Loucy (cell line): ENCODE data around the gene OR52E6.

ENCODE experiments used
- H2AFZ ChIP-seq: fragments of 200-600 bp; sonication (generic); 2 replicates; pipeline ENCODE4 v1.6.0; 2016; ENCODE audit warnings: antibody characterized with exemption, mild to moderate bottlenecking, low read length, moderate library complexity
- H3F3A ChIP-seq: fragments of 200-600 bp; 2 replicates; pipeline ENCODE4 v1.6.0; 2016; ENCODE audit warnings: antibody characterized with exemption, low read depth, mild to moderate bottlenecking
- H3K27me3 ChIP-seq: fragments of 200-600 bp; sonication (generic); 2 replicates; pipeline ENCODE4 v1.6.1; 2014; ENCODE audit warnings: low read length, mild to moderate bottlenecking; ENCODE audit not compliant: insufficient read depth, poor library complexity, severe bottlenecking
- H3K36me3 ChIP-seq: fragments of 200-600 bp; sonication (generic); 2 replicates; pipeline ENCODE4 v1.6.1; 2016; ENCODE audit warnings: low read length; ENCODE audit not compliant: insufficient read depth
- H3K4me1 ChIP-seq: fragments of 200-600 bp; sonication (generic); 2 replicates; pipeline ENCODE4 v1.5.1; 2014; ENCODE audit warnings: low read length, mild to moderate bottlenecking; ENCODE audit not compliant: insufficient read depth, poor library complexity, severe bottlenecking
- H3K4me2 ChIP-seq: fragments of 200-600 bp; sonication (generic); 2 replicates; pipeline ENCODE4 v1.6.0; 2014; ENCODE audit warnings: antibody characterized with exemption, low read length, low read depth, mild to moderate bottlenecking; ENCODE audit not compliant: poor library complexity, severe bottlenecking
- H3K4me3 ChIP-seq: fragments of 200-600 bp; sonication (generic); 2 replicates; pipeline ENCODE4 v1.5.1; 2014; ENCODE audit warnings: low read length, mild to moderate bottlenecking, mixed read lengths; ENCODE audit not compliant: poor library complexity, severe bottlenecking
- H3K79me2 ChIP-seq: fragments of 200-600 bp; sonication (generic); 2 replicates; pipeline ENCODE4 v1.6.1; 2014; ENCODE audit warnings: low read length; ENCODE audit not compliant: insufficient read depth
- H3K9ac ChIP-seq: fragments of 200-600 bp; sonication (generic); 2 replicates; pipeline ENCODE4 v1.6.0; 2014; ENCODE audit warnings: mild to moderate bottlenecking, low read depth, low read length, moderate library complexity; ENCODE audit not compliant: poor library complexity, severe bottlenecking
- H3K9me2 ChIP-seq: fragments of 200-600 bp; sonication (generic); replicated peaks from 2 replicates; pipeline ENCODE4 v1.6.1; 2016; ENCODE audit warnings: low read depth, low read length, mixed read lengths
- H3K9me3 ChIP-seq: fragments of 200-600 bp; sonication (generic); 2 replicates; pipeline ENCODE4 v1.6.1; 2014; ENCODE audit warnings: mild to moderate bottlenecking, antibody characterized with exemption, low read length, low read depth; ENCODE audit not compliant: insufficient read depth
- H4K20me1 ChIP-seq: fragments of 200-600 bp; sonication (generic); 2 replicates; pipeline ENCODE4 v1.6.0; 2014; ENCODE audit warnings: antibody characterized with exemption, low read length, mild to moderate bottlenecking; ENCODE audit not compliant: insufficient read depth, poor library complexity, severe bottlenecking
- CTCF ChIP-seq: fragments of 200-600 bp; sonication (generic); conservative IDR thresholded peaks from 2 replicates; pipeline ENCODE4 v1.5.1; 2014; ENCODE audit warnings: mild to moderate bottlenecking, antibody characterized with exemption, low read length
- EZH2phosphoT487 ChIP-seq: fragments of 200-600 bp; IDR thresholded peaks from 2 replicates; pipeline ENCODE4 v1.6.1; 2018; ENCODE audit warnings: antibody characterized with exemption, mild to moderate bottlenecking, moderate library complexity, borderline replicate concordance

OR52E6 gene

GRCh38 chr11:5837695-5838094 is 4.0 kb downstream of the OR52E6 start:
- no peak overlapping the region for H3K9ac ChIP-seq
- no peak overlapping the region for H2AFZ ChIP-seq
- H3K4me2 ChIP-seq = no peak overlapping the region
- TF ChIP-seq EZH2phosphoT487 = no peak
- TF ChIP-seq CTCF = no peak
- H3K4me3 ChIP-seq = no peak overlapping the region
- H3K79me2 ChIP-seq = no peaks in the 10 kb centered on the region
- H3F3A ChIP-seq = no peaks in the 10 kb centered on the region
- no peaks in the 10 kb centered on the region for H3K36me3 ChIP-seq
- H3K27me3 ChIP-seq = no peaks in the 10 kb centered on the region
- H3K4me1 ChIP-seq = no peaks in the 10 kb centered on the region
- H4K20me1 ChIP-seq = no peaks in the 10 kb centered on the region
- no peaks in the 10 kb centered on the region for H3K9me2 ChIP-seq
- H3K9me3 ChIP-seq = no peaks in the 10 kb centered on the region

GRCh38 chr11:5833446-5833845 is 8.3 kb downstream of the OR52E6 start:
- Histone ChIP-seq H3K4me1 (no peaks in the 10 kb centered on the region), H3K9me3 (no peaks in the 10 kb centered on the region), H3K9me2 (no peaks in the 10 kb centered on the region), H2AFZ (no peak overlapping the region), H3K4me3 (no peak overlapping the region), H3K9ac (no peak overlapping the region), H3K27me3 (no peaks in the 10 kb centered on the region), H3K4me2 (no peak overlapping the region), H3F3A (no peaks in the 10 kb centered on the region), H4K20me1 (no peaks in the 10 kb centered on the region), H3K79me2 (no peaks in the 10 kb centered on the region), H3K36me3 (no peaks in the 10 kb centered on the region)
- TF ChIP-seq CTCF = no peak
- no peak for TF ChIP-seq EZH2phosphoT487

- Histone ChIP-seq H3K79me2 (no peaks in the 10 kb centered on the region), H2AFZ (no peak overlapping the region)
Observed at GRCh38 chr11:5831196-5831829, 10.4 kb downstream of the OR52E6 start.

More at GRCh38 chr11:5831196-5831829, 10.4 kb downstream of the OR52E6 start:
- H3K9ac ChIP-seq = no peak overlapping the region
- no peaks in the 10 kb centered on the region for H3K36me3 ChIP-seq
- no peaks in the 10 kb centered on the region for H3K9me2 ChIP-seq
- no peaks in the 10 kb centered on the region for H4K20me1 ChIP-seq
- H3K4me2 ChIP-seq = no peak overlapping the region
- no peaks in the 10 kb centered on the region for H3K4me1 ChIP-seq
- H3K9me3 ChIP-seq = no peaks in the 10 kb centered on the region
- no peaks in the 10 kb centered on the region for H3F3A ChIP-seq
- no peak overlapping the region for H3K4me3 ChIP-seq
- TF ChIP-seq CTCF (no peak), EZH2phosphoT487 (no peak)
- H3K27me3 ChIP-seq = no peaks in the 10 kb centered on the region
